ENCODE data around the gene NMB.

The NMB gene

GRCh38 chr15:84616235-84616634 is 41.8 kb downstream of the NMB start:
- TF ChIP-seq ZNF8 (CRISPR knock-in tag; IDR thresholded peaks at IDR 0.05), result no peak
- TF ChIP-seq ARNTL (CRISPR knock-in tag; IDR thresholded peaks at IDR 0.05; ENCODE audit: borderline replicate concordance, low read depth), result no peak
- no peak for TF ChIP-seq ZFP30 (CRISPR knock-in tag; IDR thresholded peaks at IDR 0.05)
- ATAC-seq, result no peak

GRCh38 chr15:84611631-84612030 is 46.4 kb downstream of the NMB start:
- TF ChIP-seq CREB5 (CRISPR knock-in tag; IDR thresholded peaks at IDR 0.05; ENCODE audit: low read depth), result no peak
- TF ChIP-seq ZNF8 (CRISPR knock-in tag; IDR thresholded peaks at IDR 0.05), result no peak
- TF ChIP-seq RARB (CRISPR knock-in tag; IDR thresholded peaks at IDR 0.05), result no peak
- TF ChIP-seq ISL1 (CRISPR knock-in tag; IDR thresholded peaks at IDR 0.05), result no peak
- TF ChIP-seq TOX (CRISPR knock-in tag; IDR thresholded peaks at IDR 0.05; ENCODE audit: borderline replicate concordance), result no peak
- no peak for TF ChIP-seq ZNF565 (CRISPR knock-in tag; conservative IDR thresholded peaks at IDR 0.05; ENCODE audit: low read depth)
- no peak for TF ChIP-seq GLIS3 (CRISPR knock-in tag; IDR thresholded peaks at IDR 0.05)
- no peak for TF ChIP-seq PATZ1 (CRISPR knock-in tag; IDR thresholded peaks at IDR 0.05; ENCODE audit: borderline replicate concordance)
- no peak for TF ChIP-seq ZFP3 (CRISPR knock-in tag; IDR thresholded peaks at IDR 0.05)
- no peak for TF ChIP-seq ARNTL (CRISPR knock-in tag; IDR thresholded peaks at IDR 0.05; ENCODE audit: borderline replicate concordance, low read depth)
- no peak for TF ChIP-seq BACH2 (CRISPR knock-in tag; IDR thresholded peaks at IDR 0.05; ENCODE audit: borderline replicate concordance)
- no peak for TF ChIP-seq POU6F1 (CRISPR knock-in tag; IDR thresholded peaks at IDR 0.05; ENCODE audit: borderline replicate concordance, low read depth)
- TF ChIP-seq ESRRG (CRISPR knock-in tag; IDR thresholded peaks at IDR 0.05), result no peak
- no peak for TF ChIP-seq ZFP30 (CRISPR knock-in tag; IDR thresholded peaks at IDR 0.05)
- no peak for ATAC-seq

GRCh38 chr15:84609818-84610525 is 48.0 kb downstream of the NMB start:
- ATAC-seq, result no peak
- TF ChIP-seq CREB5 (CRISPR knock-in tag; IDR thresholded peaks at IDR 0.05; ENCODE audit: low read depth), result no peak
- TF ChIP-seq ZNF565 (CRISPR knock-in tag; conservative IDR thresholded peaks at IDR 0.05; ENCODE audit: low read depth), result no peak
- TF ChIP-seq GLIS3 (CRISPR knock-in tag; IDR thresholded peaks at IDR 0.05), result no peak
- TF ChIP-seq OSR1 (CRISPR knock-in tag; IDR thresholded peaks at IDR 0.05), result no peak
- no peak for TF ChIP-seq TSHZ2 (CRISPR knock-in tag; IDR thresholded peaks at IDR 0.05)
- TF ChIP-seq TCF4 (CRISPR knock-in tag; IDR thresholded peaks at IDR 0.05; ENCODE audit: borderline replicate concordance), result no peak
- no peak for TF ChIP-seq RARB (CRISPR knock-in tag; IDR thresholded peaks at IDR 0.05)
- no peak for TF ChIP-seq ZNF8 (CRISPR knock-in tag; IDR thresholded peaks at IDR 0.05)
- TF ChIP-seq ESRRG (CRISPR knock-in tag; IDR thresholded peaks at IDR 0.05), result no peak
- TF ChIP-seq PPARA (CRISPR knock-in tag; IDR thresholded peaks at IDR 0.05; ENCODE audit: borderline replicate concordance), result no peak
- no peak for TF ChIP-seq ZNF70 (CRISPR knock-in tag; IDR thresholded peaks at IDR 0.05)
